HL-60/S4 treated with phorbol 12-myristate 13-acetate at 8.2 ng/mL for 4 days and 3 days (cell line): Measurements from ENCODE around the gene ABHD6.
"Not testable (repeated sequence)": the region's sequence is repeated elsewhere in the genome, so short reads cannot be mapped to it uniquely, and the experiment has no call there.

Experiments
- in situ Hi-C: fragments of 300-500 bp; cut with MboI; formaldehyde crosslinking; loops from 2 replicates; pipeline ENCODE4 v1.15.0; 2022; ENCODE audit warnings: low sequenced_read_pairs

The ABHD6 gene

GRCh38 chr3:58336135-58336882 lies 98.7 kb downstream of the ABHD6 start:
- in situ Hi-C loops: no loop called here

DNA sequence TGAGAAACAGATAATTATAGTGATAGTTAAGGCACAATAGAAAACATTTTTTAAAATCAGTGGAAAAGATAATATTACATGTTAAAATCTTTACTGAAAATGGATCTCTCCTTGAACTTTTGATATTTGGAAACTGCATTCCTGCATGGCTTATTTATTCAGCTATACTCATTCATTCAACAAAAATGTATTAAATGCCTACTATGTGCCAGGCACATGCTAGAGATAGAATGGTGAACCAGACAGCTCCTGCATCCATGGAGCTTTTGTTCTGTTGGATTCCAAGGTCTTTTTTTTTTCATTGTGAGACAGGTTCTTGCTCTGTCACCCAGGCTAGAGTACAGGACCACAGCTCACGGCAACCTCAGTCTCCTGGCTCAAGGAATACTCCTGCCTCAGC lies 99.6 kb downstream of the ABHD6 start:
- in situ Hi-C loops: no loop called here

DNA sequence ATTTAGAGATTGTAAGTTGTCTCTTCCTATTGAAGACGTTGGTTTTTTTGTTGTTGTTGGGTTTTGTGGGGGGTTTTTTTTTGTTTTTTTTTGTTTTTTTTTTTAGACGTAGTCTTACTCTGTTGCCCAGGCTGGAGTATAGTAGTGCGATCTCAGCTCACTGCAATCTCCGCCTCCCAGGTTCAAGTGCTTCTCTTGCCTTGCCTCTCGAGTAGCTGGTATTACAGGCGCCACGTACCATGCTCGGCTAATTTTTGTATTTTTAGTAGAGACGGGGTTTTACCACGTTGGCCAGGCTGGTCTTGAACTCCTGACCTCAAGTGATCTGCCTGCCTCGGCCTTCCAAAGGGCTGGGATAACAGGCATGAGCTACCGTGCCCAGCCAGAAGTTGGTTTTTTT lies 101.6 kb downstream of the ABHD6 start:
- in situ Hi-C loops: not testable (repeated sequence)

DNA sequence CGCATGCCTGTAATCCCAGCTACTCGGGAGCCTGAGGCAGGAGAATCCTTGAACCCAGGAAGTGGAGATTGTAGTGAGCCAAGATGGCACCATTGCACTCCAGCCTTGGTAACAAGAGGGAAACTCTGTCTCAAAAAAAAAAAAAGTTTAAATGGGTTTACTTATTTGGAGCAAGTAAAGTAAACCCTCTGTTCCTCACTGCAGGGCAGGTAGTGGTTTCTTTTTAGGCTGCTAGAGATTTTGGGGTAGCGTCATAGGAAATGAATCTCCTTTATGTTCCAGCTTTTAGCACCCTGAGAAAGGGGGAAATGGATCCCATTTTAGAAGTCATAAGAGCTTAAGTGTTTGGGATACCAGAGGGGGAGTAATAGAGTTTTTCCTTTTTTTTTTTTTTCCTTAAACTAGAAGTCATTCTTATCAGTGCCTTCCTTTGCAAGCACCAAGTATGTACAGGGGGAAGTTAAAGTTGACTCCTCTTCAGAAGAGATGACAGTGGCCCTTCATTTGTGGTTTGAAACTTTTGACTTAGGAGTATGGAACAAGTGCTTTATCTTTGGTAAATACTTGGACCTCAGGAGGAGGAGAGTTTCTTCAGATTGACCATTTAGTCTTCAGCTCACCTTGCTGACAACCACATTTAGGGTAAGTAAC lies 103.1 kb downstream of the ABHD6 start:
- in situ Hi-C loops: no loop called here

DNA sequence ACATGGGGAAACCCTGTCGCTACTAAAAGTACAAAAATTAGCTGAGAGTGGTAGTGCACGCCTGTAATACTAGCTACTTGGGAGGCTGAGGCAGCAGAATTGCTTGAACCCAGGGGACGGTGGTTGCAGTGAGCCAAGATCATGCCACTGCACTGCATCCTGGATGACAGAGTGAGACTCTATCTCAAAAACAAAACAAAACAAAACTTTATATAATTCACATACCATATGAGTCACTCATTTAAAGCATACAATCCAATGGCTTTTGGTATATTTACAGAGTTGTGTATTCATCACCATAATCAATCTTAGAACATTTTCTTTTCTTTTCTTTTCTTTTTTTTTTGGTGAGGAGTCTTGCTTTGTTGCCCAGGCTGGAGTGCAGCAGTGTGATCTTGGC lies 103.8 kb downstream of the ABHD6 start:
- in situ Hi-C loops: no loop called here

- in situ Hi-C loops: no loop called here
Observed at GRCh38 chr3:58342676-58343075, 105.1 kb downstream of the ABHD6 start.
